HG03575 (cell line): ENCODE measurements around the gene PRKG2.

ENCODE experiments used
- ATAC-seq: cut with Tn5 transposase; IDR thresholded peaks from one replicate; pipeline ENCODE4 v1.9.1; 2021; ENCODE audit not compliant: unreplicated experiment, insufficient number of reproducible peaks, low FRiP score; ENCODE audit errors: extremely low read depth

Gene PRKG2

DNA sequence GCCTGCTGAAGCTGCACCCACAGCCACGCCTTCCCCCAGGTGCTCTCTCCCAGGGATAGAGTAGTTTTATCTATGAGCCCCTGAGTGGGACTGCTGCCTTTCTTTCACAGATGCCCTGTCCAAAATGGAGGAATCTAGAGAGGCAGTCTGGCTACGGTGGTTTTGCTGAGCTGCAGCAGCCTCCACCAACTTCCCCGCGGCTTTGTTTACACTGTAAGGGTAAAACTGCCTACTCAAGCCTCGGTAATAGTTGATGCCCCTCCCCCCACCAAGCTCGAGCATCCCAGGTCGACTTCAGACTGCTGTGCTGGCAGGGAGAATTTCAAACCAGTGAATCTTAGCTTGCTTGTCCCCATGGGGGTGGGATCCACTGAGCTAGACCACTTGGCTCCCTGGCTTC, 84.5 kb downstream of the PRKG2 start:
- no peak for ATAC-seq

DNA sequence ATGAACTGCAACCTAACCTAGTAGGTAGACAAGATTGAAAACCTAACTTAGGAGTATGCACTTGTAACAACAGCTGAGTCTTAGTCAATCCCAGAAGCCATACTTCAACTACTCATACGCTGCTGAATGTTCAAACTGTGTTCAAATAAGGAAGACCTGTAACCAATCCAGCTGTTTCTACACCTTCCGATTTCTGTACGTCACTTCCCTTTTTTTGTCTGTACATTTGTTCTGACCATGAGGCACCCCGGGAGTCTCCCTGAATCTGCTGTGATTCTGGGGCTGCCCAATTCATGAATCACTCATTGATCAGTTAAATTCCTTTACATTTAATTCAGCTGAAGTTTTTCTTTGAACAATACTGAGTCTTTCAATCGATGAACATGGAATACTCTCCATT, 95.0 kb downstream of the PRKG2 start:
- ATAC-seq = no peak

DNA sequence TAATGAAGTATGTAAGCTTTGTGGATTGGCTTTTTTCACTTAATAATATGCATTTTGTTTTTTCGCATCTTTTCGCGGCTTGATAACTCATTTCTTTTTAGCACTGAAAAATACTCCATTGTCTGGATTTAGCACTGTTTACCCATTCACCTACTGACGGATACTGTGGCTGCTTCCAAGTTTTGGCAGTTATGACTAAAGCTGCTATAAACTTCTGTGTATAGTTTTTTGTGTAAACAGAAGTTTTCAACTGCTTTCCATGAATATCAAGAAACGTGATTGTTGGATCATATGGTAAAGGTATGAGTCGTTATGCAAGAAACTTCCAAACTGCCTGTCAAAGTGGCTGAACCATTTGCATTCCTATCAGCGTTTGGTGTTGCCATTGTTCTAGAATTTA, 96.9 kb downstream of the PRKG2 start:
- no peak for ATAC-seq

DNA sequence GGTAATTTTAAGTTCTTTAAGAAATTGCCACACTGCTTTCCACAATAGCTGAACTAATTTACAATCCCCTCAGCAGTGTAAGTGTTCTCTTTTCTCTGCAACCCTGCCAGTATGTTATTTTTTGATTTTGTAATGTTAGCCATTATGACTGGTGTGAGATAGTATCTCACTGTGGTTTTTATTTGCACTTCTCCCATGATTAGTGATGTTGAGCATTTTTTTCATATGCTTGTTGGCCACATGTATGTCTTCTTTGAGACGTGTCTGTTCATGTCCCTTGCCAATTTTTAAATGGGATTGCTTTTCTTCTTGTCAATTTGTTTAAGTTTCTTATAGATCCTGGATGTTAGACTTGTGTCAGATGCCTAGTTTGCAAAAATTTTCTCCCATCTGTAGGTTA, 98.5 kb downstream of the PRKG2 start:
- no peak for ATAC-seq

DNA sequence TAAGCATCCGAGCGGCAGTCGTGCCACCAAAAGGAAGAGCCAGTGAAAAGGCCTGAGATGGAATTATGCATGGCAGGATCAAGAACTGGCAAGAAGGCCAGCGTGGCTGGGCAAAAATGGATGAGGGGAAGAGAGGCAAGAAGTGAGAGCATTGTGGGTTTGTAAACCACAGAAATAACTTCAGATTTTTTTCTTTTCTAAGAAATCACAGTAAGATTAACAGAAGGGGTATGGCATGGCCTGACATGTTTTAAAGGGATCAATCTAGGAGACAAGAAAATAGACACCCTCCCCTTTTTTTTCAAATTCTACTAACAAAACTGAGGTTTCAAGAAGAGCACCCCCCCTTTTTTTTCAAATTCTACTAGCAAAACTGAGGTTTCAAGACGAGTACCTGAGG, 102.0 kb downstream of the PRKG2 start:
- ATAC-seq = no peak

DNA sequence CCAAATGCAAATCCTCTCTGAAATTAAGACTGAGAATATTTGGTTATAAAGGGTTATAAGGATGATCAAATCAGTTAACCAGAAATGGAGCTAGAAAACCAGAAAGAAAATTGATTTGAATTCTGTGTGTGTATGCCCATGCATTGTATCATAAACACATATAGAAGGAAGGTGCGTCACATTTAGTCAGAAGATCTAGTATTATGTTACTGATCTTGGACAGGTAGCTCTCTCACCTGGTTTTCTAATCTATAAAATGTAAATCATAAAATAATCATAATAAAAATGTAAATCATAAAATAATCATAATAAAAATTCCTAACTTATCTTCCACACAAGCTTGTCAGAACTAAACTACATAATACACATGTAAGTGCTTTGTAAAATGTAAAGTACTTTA, 105.7 kb downstream of the PRKG2 start:
- ATAC-seq = no peak

DNA sequence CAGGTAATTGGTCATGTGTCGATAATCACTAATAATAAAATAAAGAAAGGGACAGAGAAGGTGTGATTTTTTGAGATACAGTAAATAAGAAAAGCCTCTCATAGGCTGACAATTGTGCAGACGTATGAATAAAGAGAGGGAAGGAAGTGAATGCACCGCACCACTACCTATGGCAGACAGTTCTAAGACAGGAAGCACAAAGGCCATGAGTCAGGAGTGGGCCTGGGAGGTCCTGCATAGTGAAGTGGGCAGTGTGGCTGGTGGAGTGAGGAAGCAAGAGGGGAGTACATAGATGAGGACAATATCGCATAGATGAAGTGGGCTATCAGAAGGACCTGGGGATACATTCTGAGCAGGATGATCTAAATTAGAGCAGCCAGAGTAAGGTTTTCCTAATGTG, 108.9 kb downstream of the PRKG2 start:
- ATAC-seq = no peak

DNA sequence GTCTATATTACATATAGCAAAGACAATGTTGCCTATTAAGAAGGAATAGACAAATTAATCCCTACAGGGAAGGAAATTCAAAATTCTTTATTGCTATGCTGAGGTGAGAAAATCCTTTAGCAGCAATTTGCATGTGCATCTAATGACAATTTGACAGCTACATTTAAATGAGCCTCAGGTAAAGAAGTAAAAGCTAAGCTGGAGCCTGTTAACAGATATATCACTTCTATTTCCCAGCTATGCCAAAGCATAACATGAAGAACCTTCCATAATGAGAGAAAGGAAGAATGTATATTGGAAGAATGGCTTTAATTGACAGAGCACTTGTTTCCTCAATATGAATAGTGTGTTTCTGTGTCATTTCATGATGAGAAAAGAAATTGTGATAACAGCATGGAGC, 112.9 kb downstream of the PRKG2 start:
- ATAC-seq = no peak

DNA sequence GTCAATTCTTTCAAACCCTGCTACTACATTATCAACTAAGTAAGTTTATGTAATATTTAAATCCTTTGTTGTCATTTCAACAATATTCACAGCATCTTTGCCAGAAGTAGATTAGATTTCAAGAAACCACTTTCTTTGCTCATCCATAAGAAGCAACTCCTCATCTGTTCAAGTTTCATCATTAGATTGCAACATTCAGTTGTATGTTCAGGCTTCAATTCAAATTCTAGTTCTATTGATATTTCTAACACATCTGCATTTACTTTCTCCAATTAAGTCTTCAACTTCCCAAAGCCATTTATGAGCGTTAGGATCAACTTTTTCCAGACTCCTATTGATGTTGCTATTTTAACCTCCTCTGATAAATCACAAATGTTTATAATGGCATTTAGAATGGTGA, 118.5 kb downstream of the PRKG2 start:
- no peak for ATAC-seq

DNA sequence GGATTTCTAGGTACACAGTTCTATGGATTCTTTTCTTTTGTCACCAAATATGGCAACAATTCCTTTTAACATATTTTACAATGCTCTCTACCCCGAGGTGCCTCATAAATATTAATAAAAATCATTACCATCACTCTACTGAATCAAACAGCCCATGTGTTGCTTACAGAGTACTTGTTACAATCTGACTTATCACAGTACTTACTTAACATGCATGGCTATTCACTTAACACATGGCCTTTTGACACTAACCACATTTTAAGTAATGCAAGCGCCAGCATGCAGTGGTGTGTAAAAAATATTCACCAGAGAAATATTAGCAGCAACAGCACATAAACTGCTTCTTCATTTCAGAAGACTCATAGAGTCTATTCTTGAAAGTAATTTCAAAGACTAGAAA, 119.6 kb downstream of the PRKG2 start:
- ATAC-seq = no peak

DNA sequence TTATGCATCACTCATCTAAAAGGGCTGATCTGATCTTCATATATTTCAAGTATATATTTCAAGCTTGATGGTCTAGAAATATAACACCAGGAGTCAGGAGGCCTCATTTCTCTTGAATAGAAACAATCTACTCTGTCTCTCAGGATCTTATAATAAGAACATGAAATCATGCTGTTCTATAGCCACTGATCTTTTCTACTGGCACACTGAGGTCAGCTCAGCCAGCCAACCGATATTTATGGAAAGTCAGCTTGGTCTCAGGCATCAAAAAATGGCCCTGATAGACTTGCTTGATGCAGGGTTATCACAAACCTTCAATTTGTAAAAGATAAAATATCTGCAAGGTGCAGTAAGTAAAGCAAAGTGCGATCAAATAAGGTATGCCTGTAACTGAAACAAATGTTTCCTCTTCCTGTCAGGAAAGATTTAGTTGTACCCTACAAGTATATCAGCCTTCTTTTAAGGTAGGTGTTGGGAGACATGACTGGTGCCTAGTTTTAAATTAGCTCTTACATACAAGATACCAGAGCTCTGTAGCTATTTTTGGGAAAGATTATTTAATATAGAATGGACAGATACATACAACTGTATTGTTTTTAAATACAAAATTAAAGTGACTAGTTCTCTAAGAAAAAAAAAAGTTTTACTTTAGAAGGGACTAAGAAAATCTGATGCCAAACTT, 121.2 kb downstream of the PRKG2 start:
- no peak for ATAC-seq

DNA sequence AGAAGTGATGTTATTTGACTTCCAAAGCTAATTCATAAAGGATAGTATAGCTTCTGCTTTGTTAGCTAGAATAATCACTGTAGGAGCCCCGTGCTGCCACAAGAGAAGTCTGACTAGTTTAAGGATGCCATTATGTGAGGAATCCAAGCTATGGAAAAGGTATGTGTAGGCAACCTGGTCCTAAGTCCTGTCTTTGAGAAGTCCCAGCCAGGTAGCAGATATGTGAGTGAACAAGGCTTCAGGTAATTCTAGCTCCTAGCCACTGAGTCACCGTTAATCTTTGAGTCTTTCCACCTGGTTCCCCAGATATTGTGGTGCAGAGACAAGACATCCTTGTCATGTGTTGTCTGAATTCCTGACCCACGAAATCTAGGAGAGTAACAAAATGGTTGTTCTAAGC, 129.0 kb downstream of the PRKG2 start:
- ATAC-seq = no peak

DNA sequence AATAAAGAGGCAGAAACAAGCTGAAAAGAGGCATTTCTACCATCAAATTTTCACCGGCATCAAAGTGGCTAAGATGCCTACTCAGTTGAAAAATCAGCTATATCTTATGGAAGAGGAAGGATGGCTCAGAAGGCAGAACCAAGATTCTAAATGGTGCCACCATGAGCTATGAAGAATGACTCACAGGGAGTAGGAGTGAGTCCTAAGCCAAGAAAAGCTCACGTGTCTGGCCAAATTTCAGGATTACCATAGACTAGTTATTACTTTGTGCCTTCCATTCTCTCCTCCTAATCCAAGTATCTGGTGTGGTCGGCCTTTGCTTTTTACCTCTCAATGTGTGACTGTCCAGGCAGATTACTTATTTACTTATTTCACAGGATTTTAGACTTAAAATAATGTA, 129.7 kb downstream of the PRKG2 start:
- no peak for ATAC-seq

DNA sequence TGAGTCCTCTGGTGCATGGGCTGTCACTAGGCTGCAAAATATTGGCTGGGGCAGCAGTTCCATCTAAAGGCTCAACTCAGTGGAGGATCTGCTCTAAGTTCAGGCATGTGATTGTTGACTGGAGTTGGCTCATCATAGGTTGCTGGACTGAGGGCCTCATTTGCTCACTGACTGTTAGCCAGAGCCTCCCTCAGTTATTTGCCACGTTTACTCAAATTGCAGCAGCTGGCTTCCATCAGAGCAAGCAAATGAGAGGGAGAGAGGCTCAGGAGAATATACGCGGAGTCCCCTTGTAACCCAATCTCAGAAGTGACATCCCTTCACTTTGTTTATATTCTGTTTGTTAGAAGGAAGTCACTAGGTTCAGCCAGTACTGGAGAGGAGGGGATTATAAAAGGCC, 130.4 kb downstream of the PRKG2 start:
- ATAC-seq = no peak

DNA sequence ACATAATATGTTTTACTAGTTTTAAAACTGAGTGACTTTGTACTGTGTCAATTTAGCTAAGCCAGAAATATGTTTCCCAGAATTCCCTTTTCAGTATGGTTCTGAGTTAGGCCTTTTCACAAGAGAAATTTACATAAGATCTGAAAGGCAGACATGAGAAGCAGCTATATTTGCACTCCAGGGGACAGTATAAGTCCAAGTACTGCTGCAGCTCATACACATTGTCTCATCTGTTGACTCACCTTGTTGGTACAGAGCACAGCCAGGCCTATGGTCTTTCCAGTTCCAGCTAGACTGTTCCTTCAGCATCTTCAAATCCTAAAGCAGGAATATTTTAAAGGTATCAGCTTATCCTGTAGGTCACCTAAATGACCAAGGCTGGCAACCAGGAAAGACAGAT, 131.0 kb downstream of the PRKG2 start:
- ATAC-seq = no peak

DNA sequence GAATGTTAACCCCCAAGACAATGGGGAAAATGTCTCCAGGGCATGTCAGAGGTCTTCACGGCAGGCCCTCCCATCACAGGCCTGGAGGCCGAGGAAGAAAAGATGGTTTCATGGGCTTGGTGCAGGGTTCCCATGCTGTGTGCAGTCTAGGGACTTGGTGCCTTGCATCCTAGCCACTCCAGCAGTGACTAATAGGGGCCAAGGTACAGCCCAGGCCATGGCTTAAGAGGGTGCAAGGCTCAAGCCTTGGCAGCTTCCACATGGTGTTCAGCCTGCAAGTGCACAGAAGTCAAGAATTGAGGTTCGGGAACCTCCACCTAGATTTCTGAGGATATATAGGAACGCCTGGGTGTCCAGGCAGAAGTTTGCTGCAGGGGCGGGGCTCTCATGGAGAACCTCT, 133.9 kb downstream of the PRKG2 start:
- ATAC-seq = no peak

DNA sequence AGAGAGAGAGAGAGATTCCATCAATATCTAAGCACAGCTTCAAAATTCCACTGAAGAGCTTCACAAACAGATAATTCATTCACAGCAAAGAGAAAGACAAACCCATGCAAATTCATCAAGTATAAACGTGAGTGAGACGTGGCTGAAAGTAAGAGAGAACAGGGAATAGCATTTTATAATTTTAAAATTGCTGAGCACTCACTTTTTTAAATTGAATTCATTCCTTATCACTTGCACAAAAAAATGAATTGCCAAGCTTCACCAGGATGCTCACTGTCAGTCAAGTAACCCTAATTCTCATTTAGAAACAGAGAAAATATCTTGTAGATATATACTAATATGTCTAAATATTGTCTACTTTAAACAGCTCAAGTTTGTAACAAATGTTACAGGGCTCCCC, 144.0 kb downstream of the PRKG2 start:
- no peak for ATAC-seq

DNA sequence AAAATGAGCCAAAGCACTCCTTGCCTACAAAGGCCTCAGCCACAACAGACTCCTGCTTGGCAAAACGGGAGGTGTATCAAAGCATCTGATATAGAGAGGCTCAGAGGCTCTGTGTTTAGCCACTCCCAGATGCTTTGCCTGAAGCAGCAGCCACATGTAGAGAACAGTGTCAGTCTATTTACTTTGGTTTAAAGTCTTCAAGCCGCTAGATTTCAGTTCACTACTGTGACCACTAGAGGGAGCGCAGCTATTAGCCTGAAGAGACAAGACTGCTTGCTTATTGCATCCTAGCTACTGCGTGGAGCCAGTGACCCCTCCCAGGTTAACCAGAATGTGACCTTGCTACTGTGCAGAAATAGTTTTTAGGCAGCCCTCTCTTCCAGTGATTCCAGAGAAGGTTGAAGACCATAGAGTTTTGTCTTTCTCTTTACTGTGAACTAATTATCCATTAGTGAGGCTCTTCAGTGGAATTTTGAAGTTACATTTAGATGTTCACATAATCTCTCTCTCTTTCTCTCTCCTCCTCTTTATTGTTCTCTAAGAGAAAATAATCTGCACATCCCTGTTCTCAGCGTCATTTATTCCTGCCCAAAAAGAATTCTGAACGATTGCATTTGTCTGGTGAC, 145.2 kb downstream of the PRKG2 start:
- peak; percentile 98 for ATAC-seq

DNA sequence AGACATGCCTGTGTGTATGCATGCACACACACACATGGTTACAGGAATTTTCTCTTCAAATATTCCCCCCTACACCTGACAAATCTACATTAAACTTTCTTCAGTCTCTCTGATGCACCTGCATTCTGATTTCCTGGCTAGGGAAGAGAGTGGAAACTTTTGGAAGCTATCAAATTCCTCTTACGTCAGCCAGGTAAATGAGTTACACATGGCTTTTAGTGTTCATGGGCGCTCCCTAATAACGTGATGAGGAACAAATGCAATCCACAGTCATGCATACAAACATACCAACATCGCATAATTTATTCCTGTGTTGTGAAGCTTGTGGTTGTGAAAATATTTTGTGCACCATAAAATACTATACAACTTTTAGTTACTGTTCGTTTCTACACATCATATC, 149.6 kb downstream of the PRKG2 start:
- no peak for ATAC-seq

DNA sequence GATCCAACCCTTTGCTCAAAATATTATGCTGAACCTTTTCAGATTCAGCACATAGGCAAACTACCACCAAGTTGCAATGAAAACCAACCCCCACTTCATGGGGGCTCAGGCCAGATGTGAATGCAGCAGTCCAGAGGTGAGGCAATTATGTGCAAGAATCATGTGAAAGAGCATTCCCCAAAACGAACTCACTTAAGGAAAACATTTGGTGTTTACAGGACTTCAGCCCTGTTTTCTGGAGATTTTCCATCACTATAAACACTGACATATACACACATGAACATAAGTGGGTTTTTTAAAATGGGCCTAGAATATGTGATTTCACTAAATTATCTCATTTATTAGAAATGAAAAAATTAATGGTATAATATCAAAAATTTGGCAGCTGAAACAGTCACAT, 153.0 kb downstream of the PRKG2 start:
- no peak for ATAC-seq

DNA sequence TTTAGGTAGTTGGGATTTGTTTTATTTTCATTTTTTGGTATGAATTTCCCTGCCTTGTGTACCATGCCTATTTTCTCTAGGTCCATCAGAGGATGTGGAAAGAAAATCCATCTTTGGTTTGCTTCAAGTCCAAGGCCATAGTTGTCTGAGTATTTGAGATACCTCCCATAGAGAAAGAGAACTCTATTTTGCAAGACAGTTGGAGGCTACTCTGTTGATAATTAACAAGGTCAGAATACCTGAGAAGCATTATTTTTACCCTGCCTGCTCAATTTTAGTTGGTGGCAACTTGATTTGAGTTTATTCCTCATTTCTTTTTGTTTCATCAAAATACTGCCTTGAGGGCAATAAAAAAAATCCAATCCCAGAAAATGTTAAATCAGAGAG, 153.7 kb downstream of the PRKG2 start:
- ATAC-seq = no peak
